OCI-LY7 (cell line): ENCODE measurements around the gene CCT6B. TPM values are rescaled to one million over a fixed set of nuclear protein-coding genes. Genes with fewer than 3 reads are reported as not detected.

Source experiments
- BruUV-seq: library from RNA; stranded (reverse); fragments of 400-500 nt; replicated peaks from 2 replicates; lab custom pipeline; 2021; lab: Mats Ljungman, UMichigan
- CTCF ChIA-PET: fragments of 300-600 bp; sonication (Branson Sonifier 250); formaldehyde crosslinking; loops from one replicate; lab custom pipeline; 2022; ENCODE audit warnings: antibody characterized with exemption; ENCODE audit not compliant: unreplicated experiment; lab: Charles Lee
- POLR2A ChIA-PET: fragments of 300-600 bp; sonication (Branson Sonifier 250); formaldehyde crosslinking; loops from one replicate; lab custom pipeline; 2022; ENCODE audit warnings: antibody characterized with exemption; lab: Charles Lee
- DNase-seq: peaks from one replicate; pipeline ENCODE4 v3.0.0-alpha.2; 2015; ENCODE audit warnings: low spot score
- H2AFZ ChIP-seq: fragments of 200-600 bp; sonication (generic), shearing (Covaris generic); 2 replicates; pipeline ENCODE4 v1.6.1; 2014; ENCODE audit warnings: mild to moderate bottlenecking, antibody characterized with exemption, low read length, moderate library complexity
- H3K27ac ChIP-seq: fragments of 200-600 bp; sonication (generic); 2 replicates; pipeline ENCODE4 v1.5.1; 2014; ENCODE audit warnings: mixed run types, low read depth, mild to moderate bottlenecking, moderate library complexity, low read length, inconsistent platforms; ENCODE audit not compliant: poor library complexity, severe bottlenecking
- H3K36me3 ChIP-seq: fragments of 200-600 bp; sonication (generic); 2 replicates; pipeline ENCODE4 v1.6.1; 2014; ENCODE audit warnings: mild to moderate bottlenecking, antibody characterized with exemption, low read length, moderate library complexity, mixed read lengths; ENCODE audit not compliant: insufficient read depth
- H3K4me1 ChIP-seq: fragments of 200-600 bp; sonication (generic); 2 replicates; pipeline ENCODE4 v1.5.1; 2014; ENCODE audit warnings: mild to moderate bottlenecking, low read length; ENCODE audit not compliant: insufficient read depth, poor library complexity, severe bottlenecking
- H3K4me2 ChIP-seq: fragments of 200-600 bp; sonication (generic); 2 replicates; pipeline ENCODE4 v1.6.1; 2014; ENCODE audit warnings: mild to moderate bottlenecking, low read length
- H3K4me3 ChIP-seq: fragments of 200-600 bp; sonication (generic); 2 replicates; pipeline ENCODE4 v1.5.1; 2014; ENCODE audit warnings: mild to moderate bottlenecking, low read depth, low read length; ENCODE audit not compliant: poor library complexity, severe bottlenecking
- H3K79me2 ChIP-seq: fragments of 200-600 bp; sonication (generic); 2 replicates; pipeline ENCODE4 v1.6.1; 2016; ENCODE audit warnings: low read depth, mild to moderate bottlenecking, low read length, moderate library complexity, mixed read lengths; ENCODE audit not compliant: insufficient read depth
- H3K9me2 ChIP-seq: fragments of 200-600 bp; sonication (generic); 2 replicates; pipeline ENCODE4 v1.6.1; 2016; ENCODE audit warnings: mild to moderate bottlenecking, low read length, mixed read lengths; ENCODE audit not compliant: insufficient read depth
- H3K9me3 ChIP-seq: fragments of 200-600 bp; sonication (generic); 2 replicates; pipeline ENCODE4 v1.6.1; 2014; ENCODE audit warnings: mild to moderate bottlenecking, mixed run types, low read length, mixed read lengths
- H4K20me1 ChIP-seq: fragments of 200-600 bp; sonication (generic); 2 replicates; pipeline ENCODE4 v1.6.1; 2014; ENCODE audit warnings: mild to moderate bottlenecking, antibody characterized with exemption, low read length, moderate library complexity, mixed read lengths; ENCODE audit not compliant: insufficient read depth
- EZH2phosphoT487 ChIP-seq: fragments of 200-600 bp; sonication (generic); IDR thresholded peaks from 2 replicates; pipeline ENCODE4 v1.6.1; 2018; ENCODE audit warnings: low read depth, borderline replicate concordance, mild to moderate bottlenecking, mixed run types, antibody characterized with exemption, low read length, moderate library complexity, mixed read lengths
- intact Hi-C: fragments of 100-400 bp; cut with micrococcal nuclease; formaldehyde crosslinking; loops from one replicate; pipeline ENCODE4 v1.10.0; 2022; ENCODE audit not compliant: unreplicated experiment
- total RNA-seq, 2 experiments: library from RNA; depleted of rRNA in 1 of 2; stranded (reverse); fragments of >200 nt in 1 of 2; shearing (Covaris generic) in 1 of 2; gene quantifications; 2 replicates each; pipeline ENCODE4 v1.2.3, GENCODE V29; 2014 to 2022
- TF ChIP-seq, protein P1 (sequence below): fragments of 200-600 bp; sonication (generic); conservative IDR thresholded peaks from 2 replicates; pipeline ENCODE4 v1.5.1; 2014; ENCODE audit warnings: mild to moderate bottlenecking, antibody characterized with exemption, low read length, moderate library complexity, mixed read lengths

The CCT6B gene
- total RNA-seq, 2 experiments from 2014 or later, result 1.9 to 2.6 TPM

DNA sequence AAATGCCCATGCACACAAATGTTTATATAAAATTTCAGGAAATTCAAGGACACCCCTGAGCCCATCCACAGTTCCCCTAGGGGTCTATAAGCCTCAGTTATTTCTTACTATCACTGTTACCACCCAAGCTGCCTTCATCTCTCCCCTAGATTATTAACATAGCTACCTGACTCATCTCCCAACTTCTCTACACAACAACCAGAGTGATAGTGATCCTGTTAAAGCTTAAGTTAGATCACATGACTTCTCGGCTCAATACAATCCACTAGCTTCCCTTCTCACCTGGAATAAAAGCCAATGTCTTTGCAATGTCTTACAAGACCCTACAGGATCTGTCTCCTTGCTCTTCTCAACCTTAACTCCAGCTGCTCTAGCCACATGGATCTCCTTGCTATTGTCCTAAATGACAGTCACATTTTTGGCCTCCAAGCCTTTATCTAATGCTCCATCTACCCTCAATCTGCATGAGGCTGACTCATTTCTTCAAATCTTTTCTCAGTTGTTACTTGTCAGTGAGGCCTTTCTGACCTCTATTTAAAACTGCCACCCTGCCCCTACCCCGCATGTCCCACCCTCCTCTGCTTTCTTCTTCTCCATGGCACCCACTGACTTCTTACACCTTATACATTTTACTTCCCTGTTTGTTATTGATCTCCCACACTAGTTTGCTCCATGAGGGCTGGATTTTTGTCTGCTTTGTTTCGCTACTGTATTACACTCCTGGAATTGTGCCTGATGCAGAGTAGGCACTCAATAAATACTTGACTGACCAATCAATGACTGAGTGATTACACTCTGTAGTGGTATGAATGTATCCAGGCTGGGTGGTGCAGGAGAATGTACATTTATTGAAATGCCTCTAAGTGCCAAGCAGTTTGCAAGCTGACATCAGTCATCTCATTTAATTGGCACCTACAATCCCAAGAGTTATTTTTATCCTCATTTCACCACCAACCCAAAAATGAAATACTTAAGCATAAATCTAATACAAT lies 13.8 kb upstream of the CCT6B start:
- H3K4me2 ChIP-seq, result no peak overlapping the region
- intact Hi-C loops, result no loop called here
- DNase-seq, result no peak
- H3K79me2 ChIP-seq, result no peaks in the 10 kb centered on the region
- no peak overlapping the region for H2AFZ ChIP-seq
- BruUV-seq, result no TSS peak
- TF ChIP-seq, protein P1, sequence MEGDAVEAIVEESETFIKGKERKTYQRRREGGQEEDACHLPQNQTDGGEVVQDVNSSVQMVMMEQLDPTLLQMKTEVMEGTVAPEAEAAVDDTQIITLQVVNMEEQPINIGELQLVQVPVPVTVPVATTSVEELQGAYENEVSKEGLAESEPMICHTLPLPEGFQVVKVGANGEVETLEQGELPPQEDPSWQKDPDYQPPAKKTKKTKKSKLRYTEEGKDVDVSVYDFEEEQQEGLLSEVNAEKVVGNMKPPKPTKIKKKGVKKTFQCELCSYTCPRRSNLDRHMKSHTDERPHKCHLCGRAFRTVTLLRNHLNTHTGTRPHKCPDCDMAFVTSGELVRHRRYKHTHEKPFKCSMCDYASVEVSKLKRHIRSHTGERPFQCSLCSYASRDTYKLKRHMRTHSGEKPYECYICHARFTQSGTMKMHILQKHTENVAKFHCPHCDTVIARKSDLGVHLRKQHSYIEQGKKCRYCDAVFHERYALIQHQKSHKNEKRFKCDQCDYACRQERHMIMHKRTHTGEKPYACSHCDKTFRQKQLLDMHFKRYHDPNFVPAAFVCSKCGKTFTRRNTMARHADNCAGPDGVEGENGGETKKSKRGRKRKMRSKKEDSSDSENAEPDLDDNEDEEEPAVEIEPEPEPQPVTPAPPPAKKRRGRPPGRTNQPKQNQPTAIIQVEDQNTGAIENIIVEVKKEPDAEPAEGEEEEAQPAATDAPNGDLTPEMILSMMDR, result no peak
- TF ChIP-seq EZH2phosphoT487, result no peak
- no peaks in the 10 kb centered on the region for H3K36me3 ChIP-seq
- H3K4me1 ChIP-seq, result peaks cover 7% of the 10 kb centered on the region
- no peaks in the 10 kb centered on the region for H4K20me1 ChIP-seq
- H3K9me2 ChIP-seq, result no peaks in the 10 kb centered on the region
- no peaks in the 10 kb centered on the region for H3K9me3 ChIP-seq
- H3K27ac ChIP-seq, result no peak overlapping the region
- ChIA-PET POLR2A (interaction anchor here (1.5 to 2.0 kb wide), 3 partner anchors 11 to 29 kb away, joined by 3 to 7 read pairs (median 7); partner anchors contain the start of genes CCT6B and ZNF830), CTCF (no interaction called here)
- H3K4me3 ChIP-seq, result no peak overlapping the region

DNA sequence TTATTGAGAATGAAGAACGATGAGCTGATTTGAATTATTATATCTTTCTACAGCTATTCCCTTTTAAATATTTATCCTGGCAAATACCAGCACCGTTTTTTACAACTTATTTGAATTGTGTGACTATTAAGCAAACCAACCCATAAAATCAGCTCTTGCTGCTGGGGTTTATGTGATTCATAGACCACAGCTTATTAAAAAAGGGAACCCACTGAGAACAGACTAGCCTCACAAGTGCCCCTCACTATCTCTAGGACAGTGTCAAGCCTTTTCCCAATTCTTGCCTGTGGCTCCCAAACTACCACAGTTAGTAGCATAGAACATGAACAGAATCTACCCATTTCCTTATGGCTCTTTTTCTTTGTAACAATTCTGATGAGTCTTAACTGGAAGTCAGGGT lies 12.9 kb upstream of the CCT6B start:
- Histone ChIP-seq H3K4me3 (no peak overlapping the region), H3K9me2 (no peaks in the 10 kb centered on the region), H3K36me3 (no peaks in the 10 kb centered on the region), H4K20me1 (no peaks in the 10 kb centered on the region), H2AFZ (no peak overlapping the region), H3K79me2 (no peaks in the 10 kb centered on the region), H3K4me1 (peaks cover 3% of the 10 kb centered on the region), H3K4me2 (no peak overlapping the region), H3K27ac (no peak overlapping the region), H3K9me3 (no peaks in the 10 kb centered on the region)
- ChIA-PET CTCF (no interaction called here), POLR2A (interaction anchor here (1.5 to 2.0 kb wide), 3 partner anchors 10 to 28 kb away, joined by 3 to 7 read pairs (median 7); partner anchors contain the start of genes CCT6B and ZNF830)
- TF ChIP-seq EZH2phosphoT487, result no peak
- TF ChIP-seq, protein P1, result no peak
- intact Hi-C loops, result no loop called here
- no peak for DNase-seq
- BruUV-seq, result no TSS peak
